ENCODE results near the gene LGALS3BP. TPM values are rescaled to one million over a fixed set of nuclear protein-coding genes. Genes with fewer than 3 reads are reported as not detected.

Gene LGALS3BP
- total and polyA plus RNA-seq, 2 of the 8 experiments (the other 6 are each of a cell fraction or from before 2014, with no cell fraction given), result 56.1 to 61.6 TPM

DNA sequence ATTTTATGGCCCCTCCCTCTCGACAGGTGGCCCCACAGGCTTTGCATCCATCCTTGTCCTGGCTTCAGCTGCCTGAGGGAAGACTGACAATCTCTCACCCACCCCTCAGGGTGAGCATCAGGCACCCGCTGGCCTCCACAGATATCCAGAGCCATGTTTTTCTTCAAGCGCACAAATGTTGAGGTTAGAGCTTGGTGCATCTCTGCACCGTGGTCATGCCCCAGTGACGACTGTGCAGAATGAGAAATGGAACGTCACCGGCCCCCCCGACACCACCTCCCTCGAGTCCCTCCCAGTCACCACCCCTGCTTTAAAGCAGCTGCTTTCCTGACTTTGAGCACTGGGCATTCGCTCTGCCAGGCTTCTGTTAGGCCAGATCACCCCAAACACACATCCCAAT lies 34.8 kb downstream of the LGALS3BP start:
- Histone ChIP-seq H2BK12ac (ENCODE audit: low read depth, low read length) (no peak overlapping the region), H3K4me1 (replicated peaks in 1 of 4; ENCODE audit: control insufficient read depth in 3 of 4, insufficient read depth in 4 of 4, low read length in 3 of 4) (no peaks in the 10 kb centered on the region), H2AK5ac (ENCODE audit: low read depth, low read length) (no peak overlapping the region), H2BK15ac (ENCODE audit: low read length) (no peak overlapping the region), H2BK120ac (replicated peaks; ENCODE audit: low read depth, low read length) (no peak overlapping the region), H3K9me3 (ENCODE audit: insufficient read depth in 2 of 2, low read depth in 1 of 2, low read length in 1 of 2) (peaks cover 0 to 1% of the 10 kb centered on the region in 2 experiments; a peak in 1 of 4 replicates), H3K18ac (ENCODE audit: extremely low read depth, low read length) (no peak overlapping the region), H3K23ac (ENCODE audit: insufficient read length) (no peak overlapping the region), H3K27ac (ENCODE audit: low read depth, low read length) (no peak overlapping the region), H3K9ac (replicated peaks in 1 of 4; ENCODE audit: extremely low read depth in 1 of 4, low read depth in 3 of 4, low read length in 3 of 4) (no peak overlapping the region), H3K4ac (replicated peaks; ENCODE audit: insufficient read length, low read depth, low read length) (no peak overlapping the region), H3K36me3 (ENCODE audit: control insufficient read depth in 2 of 4, insufficient read depth in 4 of 4, low read length in 3 of 4) (no peaks in the 10 kb centered on the region), H3K23me2 (ENCODE audit: low read depth, low read length) (no peaks in the 10 kb centered on the region), H4K91ac (replicated peaks; ENCODE audit: insufficient read length, low read length) (no peak overlapping the region), H2BK5ac (ENCODE audit: low read depth, low read length) (no peak overlapping the region), H3K56ac (replicated peaks; ENCODE audit: insufficient read length, low read depth, low read length) (no peak overlapping the region), H3K79me2 (ENCODE audit: control insufficient read depth in 1 of 2, insufficient read depth in 2 of 2, low read length in 2 of 2) (no peaks in the 10 kb centered on the region), H4K5ac (ENCODE audit: insufficient read length, low read depth, low read length) (no peak overlapping the region), H2BK20ac (ENCODE audit: low read length) (no peak overlapping the region), H2AFZ (ENCODE audit: low read length) (no peak overlapping the region), H3K79me1 (ENCODE audit: low read depth, low read length) (no peaks in the 10 kb centered on the region), H4K8ac (ENCODE audit: extremely low read depth, insufficient read depth, low read length) (no peak overlapping the region; the same call in 1 of the 2 replicates), H3K4me2 (ENCODE audit: insufficient read depth in 1 of 2, low read depth in 2 of 2, low read length in 2 of 2) (no peak overlapping the region), H3K27me3 (replicated peaks in 1 of 4; ENCODE audit: control insufficient read depth in 3 of 4, extremely low read depth in 1 of 4, insufficient read depth in 3 of 4, low read length in 3 of 4) (no peaks in the 10 kb centered on the region), H3K4me3 (ENCODE audit: extremely low read depth in 1 of 4, insufficient read depth in 2 of 4, low read depth in 3 of 4, low read length in 4 of 4) (no peak overlapping the region), H3K14ac (ENCODE audit: insufficient read length) (no peak overlapping the region), H4K20me1 (replicated peaks in 1 of 2; ENCODE audit: control insufficient read depth in 1 of 2, insufficient read depth in 2 of 2, low read length in 2 of 2) (peaks cover 0 to 1% of the 10 kb centered on the region in 2 experiments)
- POLR2A ChIA-PET (ENCODE audit: partially characterized antibody), result interaction anchor here (0.9 kb wide), 1 partner anchor 222 kb away, joined by 4 read pairs; no protein-coding TSS in a partner anchor
- TF ChIP-seq KDM1A (IDR thresholded peaks at IDR 0.05; ENCODE audit: borderline replicate concordance, low read length), result no peak
- TF ChIP-seq HDAC6 (IDR thresholded peaks at IDR 0.05; ENCODE audit: low read depth, low read length), result no peak
- CTCF ChIA-PET (ENCODE audit: partially characterized antibody), result interaction anchor here (1.2 kb wide), 1 partner anchor 8 kb away, joined by 3 read pairs; no protein-coding TSS in a partner anchor
- WGBS, 2 experiments (ENCODE audit: extremely low coverage in 1 of 2, insufficient coverage in 1 of 2, insufficient read length in 1 of 2, insufficient replicate concordance in 2 of 2, low coverage in 1 of 2, low lambda C conversion rate in 2 of 2, missing lambda C conversion rate in 1 of 2), result 81% methylated on average over 9 of the region's 10 CpGs; no CpG with 5 or more reads in 1 of the 2 experiments
- FAIRE-seq (no peak), DNase-seq (ENCODE audit: low read depth in 1 of 2, low spot score in 2 of 2) (no peak)

Data from H1 (cell line).